Keratinocyte (primary cell): ENCODE results near the gene OSBPL10.

Source experiments
- EZH2 ChIP-seq: IDR thresholded peaks from one replicate; pipeline ENCODE4 v1.6.1; 2012; ENCODE audit warnings: inconsistent platforms, mild to moderate bottlenecking, low read length, moderate library complexity
- TF ChIP-seq, protein P1 (sequence below), 3 experiments: IDR thresholded peaks in 1 of 3; conservative IDR thresholded peaks in 1 of 3; optimal IDR thresholded peaks in 1 of 3; 2 replicates in 2 of 3; 3 replicates in 1 of 3; pipeline versions ENCODE3 to v1.5.1; 2011; ENCODE audit warnings: low read length in 3 of 3, mild to moderate bottlenecking in 3 of 3, moderate library complexity in 2 of 3, control low read depth in 1 of 3, inconsistent platforms in 1 of 3; ENCODE audit not compliant: insufficient read depth in 2 of 3; ENCODE audit errors: extremely low read depth in 1 of 3

DNA sequence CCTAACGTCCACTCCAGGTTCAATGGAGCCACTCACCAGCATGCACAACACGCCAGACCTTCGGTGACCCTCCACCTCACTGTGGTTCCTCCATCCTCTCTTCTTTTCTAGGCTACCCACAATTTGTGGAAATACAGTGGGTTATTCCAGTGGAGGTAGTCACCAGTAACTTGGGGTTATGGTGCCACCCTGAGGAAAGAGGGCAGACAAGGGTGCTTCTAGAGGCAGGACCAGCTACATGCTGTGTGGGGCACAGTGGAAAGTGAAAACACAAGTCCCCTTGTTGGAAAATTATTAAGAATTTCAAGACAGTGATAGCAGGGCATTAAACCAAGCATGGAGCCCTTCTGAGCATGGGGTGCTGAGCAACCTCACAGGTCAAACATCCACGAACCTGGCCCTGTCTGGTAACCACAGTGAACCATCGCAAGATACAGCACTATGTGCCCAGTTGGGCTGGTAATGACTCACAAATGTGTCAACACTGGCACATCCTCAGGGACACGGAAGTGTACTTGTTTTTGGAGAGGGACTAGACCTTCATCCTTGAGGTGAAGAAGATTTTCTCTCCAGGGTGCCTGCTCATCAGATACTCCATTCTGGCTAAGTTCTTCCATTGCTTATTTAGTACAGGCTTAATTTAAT, 281.6 kb downstream of the OSBPL10 start:
- TF ChIP-seq, protein P1, sequence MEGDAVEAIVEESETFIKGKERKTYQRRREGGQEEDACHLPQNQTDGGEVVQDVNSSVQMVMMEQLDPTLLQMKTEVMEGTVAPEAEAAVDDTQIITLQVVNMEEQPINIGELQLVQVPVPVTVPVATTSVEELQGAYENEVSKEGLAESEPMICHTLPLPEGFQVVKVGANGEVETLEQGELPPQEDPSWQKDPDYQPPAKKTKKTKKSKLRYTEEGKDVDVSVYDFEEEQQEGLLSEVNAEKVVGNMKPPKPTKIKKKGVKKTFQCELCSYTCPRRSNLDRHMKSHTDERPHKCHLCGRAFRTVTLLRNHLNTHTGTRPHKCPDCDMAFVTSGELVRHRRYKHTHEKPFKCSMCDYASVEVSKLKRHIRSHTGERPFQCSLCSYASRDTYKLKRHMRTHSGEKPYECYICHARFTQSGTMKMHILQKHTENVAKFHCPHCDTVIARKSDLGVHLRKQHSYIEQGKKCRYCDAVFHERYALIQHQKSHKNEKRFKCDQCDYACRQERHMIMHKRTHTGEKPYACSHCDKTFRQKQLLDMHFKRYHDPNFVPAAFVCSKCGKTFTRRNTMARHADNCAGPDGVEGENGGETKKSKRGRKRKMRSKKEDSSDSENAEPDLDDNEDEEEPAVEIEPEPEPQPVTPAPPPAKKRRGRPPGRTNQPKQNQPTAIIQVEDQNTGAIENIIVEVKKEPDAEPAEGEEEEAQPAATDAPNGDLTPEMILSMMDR (optimal IDR thresholded peaks at IDR 0.05 in 1 of 3, IDR thresholded peaks at IDR 0.05 in 1 of 3, conservative IDR thresholded peaks at IDR 0.05 in 1 of 3; ENCODE audit: extremely low read depth in 1 of 3, insufficient read depth in 2 of 3, low read length in 3 of 3), result no peak
- TF ChIP-seq EZH2, result no peak
